C4-2B (cell line): ENCODE data around the gene KIZ.

Experiments
- CTCF ChIP-seq: fragments of 450-650 bp; conservative IDR thresholded peaks from 2 replicates; pipeline ENCODE4 v1.5.1; 2017; ENCODE audit warnings: mild to moderate bottlenecking
- ZFX ChIP-seq: fragments of 450-650 bp; IDR thresholded peaks from 2 replicates; pipeline ENCODE4 v1.6.1; 2017

- TF ChIP-seq CTCF (no peak), ZFX (no peak)
These were observed 31.1 kb downstream of the KIZ start for GRCh38 chr20:21157006-21157405.
